Mucosa of gallbladder (tissue), 1 donor: Measurements from ENCODE around the gene KDM3A. TPM values are rescaled to one million over a fixed set of nuclear protein-coding genes. Genes with fewer than 3 reads are reported as not detected.
"Not testable (repeated sequence)": the region's sequence is repeated elsewhere in the genome, so short reads cannot be mapped to it uniquely, and the experiment has no call there.

ENCODE experiments used
- DNase-seq: peaks from one replicate; pipeline ENCODE4 v3.0.0-alpha.2; 2020; ENCODE audit warnings: low spot score
- total RNA-seq: library from RNA; stranded (reverse); gene quantifications from one replicate; pipeline ENCODE4 v1.2.1, GENCODE V29; 2021
- donor health status: DM: no; HTN: no; CAD: no.

Gene KDM3A
- total RNA-seq, 1 donor from 2014 or later = 87.4 TPM

GRCh38 chr2:86476092-86476491 lies 34.9 kb downstream of the KDM3A start:
- no peak for DNase-seq

GRCh38 chr2:86476918-86477317 lies 35.7 kb downstream of the KDM3A start:
- no peak for DNase-seq

GRCh38 chr2:86477349-86477748 lies 36.2 kb downstream of the KDM3A start:
- no peak for DNase-seq

GRCh38 chr2:86480105-86480504 lies 38.9 kb downstream of the KDM3A start:
- DNase-seq = peak; percentile 16

- DNase-seq = no peak
Observed at GRCh38 chr2:86482034-86482433, 40.9 kb downstream of the KDM3A start.

- DNase-seq = no peak
Observed at GRCh38 chr2:86484385-86484784, 43.2 kb downstream of the KDM3A start.

- no peak for DNase-seq
Observed at GRCh38 chr2:86485103-86485502, 43.9 kb downstream of the KDM3A start.

GRCh38 chr2:86485802-86486201 lies 44.6 kb downstream of the KDM3A start:
- no peak for DNase-seq

GRCh38 chr2:86487062-86487461 lies 45.9 kb downstream of the KDM3A start:
- no peak for DNase-seq

- no peak for DNase-seq
Observed at GRCh38 chr2:86488561-86489250, 47.5 kb downstream of the KDM3A start.

- no peak for DNase-seq
Observed at GRCh38 chr2:86489542-86489941, 48.4 kb downstream of the KDM3A start.

- DNase-seq = no peak
Observed at GRCh38 chr2:86490245-86490644, 49.1 kb downstream of the KDM3A start.

- DNase-seq = no peak
Observed at GRCh38 chr2:86491088-86491487, 49.9 kb downstream of the KDM3A start.

- no peak for DNase-seq
Observed at GRCh38 chr2:86492048-86492453, 50.9 kb downstream of the KDM3A start.

GRCh38 chr2:86496391-86496790 lies 55.2 kb downstream of the KDM3A start:
- not testable (repeated sequence) for DNase-seq

- DNase-seq = no peak
Observed at GRCh38 chr2:86498468-86499260, 57.5 kb downstream of the KDM3A start.

GRCh38 chr2:86499326-86499725 lies 58.2 kb downstream of the KDM3A start:
- DNase-seq = no peak

GRCh38 chr2:86500325-86501083 lies 59.3 kb downstream of the KDM3A start:
- DNase-seq = no peak

- no peak for DNase-seq
Observed at GRCh38 chr2:86507600-86507999, 66.4 kb downstream of the KDM3A start.

GRCh38 chr2:86510436-86510933 lies 69.3 kb downstream of the KDM3A start:
- no peak for DNase-seq

- DNase-seq = no peak
Observed at GRCh38 chr2:86512034-86512433, 70.9 kb downstream of the KDM3A start.

GRCh38 chr2:86512892-86513291 lies 71.7 kb downstream of the KDM3A start:
- DNase-seq = no peak
